A549 (cell line): ENCODE measurements around the gene BCL6. TPM values are rescaled to one million over a fixed set of nuclear protein-coding genes. Genes with fewer than 3 reads are reported as not detected.

Experiments
- ATAC-seq, 2 experiments: fragments of 200-7000 bp in 1 of 2; fragments of >200 bp in 1 of 2; cut with Nextera tagmentation in 1 of 2; cut with Tn5 transposase in 1 of 2; 3 replicates each; pipeline versions ENCODE4 v1.8.0 to v1.9.1; 2018 to 2020; ENCODE audit warnings: mild to moderate bottlenecking in 1 of 2, moderate library complexity in 1 of 2
- CTCF ChIA-PET: fragments of 300-600 bp; sonication (Branson Sonifier 250); formaldehyde crosslinking; extraction: SDS; loops from one replicate; lab custom pipeline; 2021; ENCODE audit warnings: antibody characterized with exemption, inconsistent platforms; lab: Yijun Ruan, JAX
- POLR2A ChIA-PET: fragments of 350-600 bp; formaldehyde crosslinking; extraction: SDS; loops from one replicate; lab custom pipeline; 2021; ENCODE audit warnings: antibody characterized with exemption, inconsistent platforms; lab: Yijun Ruan, JAX
- DNase-seq, 2 experiments: peaks; one replicate each; pipeline versions ENCODE4 v3.0.0 to v3.0.0-alpha.2; 2011 to 2016; ENCODE audit warnings: low read depth in 1 of 2, low spot score in 1 of 2
- FAIRE-seq: peaks from 2 replicates; lab custom pipeline; 2011; peaks lifted over from hg19 to GRCh38; lab: Jason Lieb, UNC
- H3K27ac ChIP-seq, 2 experiments: fragments of >200 bp; sonication (Bioruptor Twin); formaldehyde crosslinking; 3 replicates each; pipeline ENCODE4 v1.5.1; 2016 to 2017
- H3K4me1 ChIP-seq: fragments of >200 bp; sonication (Bioruptor Twin); formaldehyde crosslinking; 3 replicates; pipeline ENCODE4 v1.6.1; 2016
- H3K4me2 ChIP-seq: fragments of >200 bp; sonication (Bioruptor Twin); formaldehyde crosslinking; 3 replicates; pipeline ENCODE4 v1.6.1; 2016
- H3K4me3 ChIP-seq: fragments of >200 bp; sonication (Bioruptor Twin); formaldehyde crosslinking; 3 replicates; pipeline ENCODE4 v1.5.1; 2016
- H3K9me3 ChIP-seq: fragments of >200 bp; sonication (Bioruptor Twin); formaldehyde crosslinking; 3 replicates; pipeline ENCODE4 v1.6.1; 2016
- CHD2 ChIP-seq: fragments of 150-350 bp; IDR thresholded peaks from 2 replicates; pipeline ENCODE4 v1.6.1; 2014; ENCODE audit warnings: low read length; ENCODE audit not compliant: partially characterized antibody
- EHMT2 ChIP-seq: fragments of 200-600 bp; sonication (generic); IDR thresholded peaks from 2 replicates; pipeline ENCODE4 v1.6.1; 2016; ENCODE audit warnings: antibody characterized with exemption, low read depth, mild to moderate bottlenecking, moderate library complexity
- ELK1 ChIP-seq: fragments of 150-350 bp; IDR thresholded peaks from 2 replicates; pipeline ENCODE4 v1.6.1; 2014; ENCODE audit warnings: low read depth, mild to moderate bottlenecking, low read length
- EP300 ChIP-seq, 2 experiments: fragments of >200 bp; sonication (Bioruptor Twin); formaldehyde crosslinking; IDR thresholded peaks; 2 replicates in 1 of 2; 3 replicates in 1 of 2; pipeline ENCODE4 v1.6.1; 2016 to 2017
- FOXS1 ChIP-seq: fragments of 250-450 bp; sonication (Bioruptor Pico); IDR thresholded peaks from 2 replicates; pipeline ENCODE4 v1.5.0; 2020; ENCODE audit warnings: mild to moderate bottlenecking, moderate library complexity
- GATA3 ChIP-seq: IDR thresholded peaks from 2 replicates; pipeline ENCODE4 v1.6.1; 2012; ENCODE audit warnings: borderline replicate concordance
- HES2 ChIP-seq: fragments of >200 bp; sonication (Bioruptor Twin); formaldehyde crosslinking; IDR thresholded peaks from 2 replicates; pipeline ENCODE4 v1.6.1; 2016
- HOXA7 ChIP-seq: fragments of 250-450 bp; sonication (Bioruptor Pico); IDR thresholded peaks from 2 replicates; pipeline ENCODE4 v1.5.0; 2020; ENCODE audit warnings: mild to moderate bottlenecking, moderate library complexity
- HOXB13 ChIP-seq: fragments of 250-450 bp; sonication (Bioruptor Pico); IDR thresholded peaks from 2 replicates; pipeline ENCODE4 v1.5.0; 2020; ENCODE audit warnings: low read depth, mild to moderate bottlenecking, moderate library complexity
- JUN ChIP-seq, 2 experiments: fragments of >200 bp; sonication (Bioruptor Twin); formaldehyde crosslinking; IDR thresholded peaks; 2 replicates in 1 of 2; 3 replicates in 1 of 2; pipeline ENCODE4 v1.6.1; 2016 to 2017
- KDM5A ChIP-seq: fragments of 200-600 bp; sonication (generic); IDR thresholded peaks from 2 replicates; pipeline ENCODE4 v1.6.1; 2016; ENCODE audit warnings: antibody characterized with exemption, mild to moderate bottlenecking
- MAFK ChIP-seq: fragments of 450-650 bp; IDR thresholded peaks from 2 replicates; pipeline ENCODE4 v1.6.1; 2014; ENCODE audit not compliant: partially characterized antibody
- MAZ ChIP-seq: fragments of 150-350 bp; IDR thresholded peaks from 2 replicates; pipeline ENCODE4 v1.6.1; 2014; ENCODE audit warnings: antibody characterized with exemption, low read depth, low read length, borderline replicate concordance
- NR3C1 ChIP-seq: fragments of >200 bp; sonication (Bioruptor Twin); formaldehyde crosslinking; IDR thresholded peaks from 3 replicates; pipeline ENCODE4 v1.6.1; 2017
- PBX3 ChIP-seq: IDR thresholded peaks from 2 replicates; pipeline ENCODE4 v1.6.1; 2012
- POLR2A ChIP-seq: IDR thresholded peaks from 2 replicates; pipeline ENCODE4 v1.6.1; 2012; ENCODE audit warnings: mild to moderate bottlenecking, low read length
- RAD21 ChIP-seq, 2 experiments: fragments of >200 bp in 1 of 2; sonication (Bioruptor Twin) in 1 of 2; formaldehyde crosslinking in 1 of 2; IDR thresholded peaks in 1 of 2; conservative IDR thresholded peaks in 1 of 2; 2 replicates in 1 of 2; 3 replicates in 1 of 2; pipeline ENCODE4 v1.6.1; 2012 to 2018; ENCODE audit warnings: inconsistent platforms in 1 of 2
- RNF2 ChIP-seq: fragments of 200-600 bp; sonication (generic); IDR thresholded peaks from 2 replicates; pipeline ENCODE4 v1.6.1; 2016; ENCODE audit warnings: low read depth, mild to moderate bottlenecking, antibody characterized with exemption, moderate library complexity, borderline replicate concordance
- SMC3 ChIP-seq: fragments of >200 bp; sonication (Bioruptor Twin); formaldehyde crosslinking; IDR thresholded peaks from 3 replicates; pipeline ENCODE4 v1.6.1; 2018; ENCODE audit warnings: inconsistent platforms
- TFCP2L1 ChIP-seq: fragments of 250-450 bp; sonication (Bioruptor Pico); IDR thresholded peaks from 2 replicates; pipeline ENCODE4 v1.5.0; 2021; ENCODE audit warnings: mild to moderate bottlenecking
- USF2 ChIP-seq: fragments of 450-650 bp; IDR thresholded peaks from 2 replicates; pipeline ENCODE4 v1.6.1; 2014; ENCODE audit warnings: antibody characterized with exemption
- ZC3H11A ChIP-seq: fragments of 450-650 bp; IDR thresholded peaks from 2 replicates; pipeline ENCODE4 v1.6.1; 2014; ENCODE audit warnings: antibody characterized with exemption, mild to moderate bottlenecking
- ZSCAN20 ChIP-seq: fragments of 250-450 bp; sonication (Bioruptor Pico); IDR thresholded peaks from 2 replicates; pipeline ENCODE4 v1.8.0; 2022; ENCODE audit warnings: mild to moderate bottlenecking, moderate library complexity
- WGBS: methylation state at CpG from one replicate; pipeline ENCODE4 v1.1.6; 2017; ENCODE audit errors: missing lambda C conversion rate; 5-methylcytosine and 5-hydroxymethylcytosine counted together
- polyA plus RNA-seq, 4 experiments: library from polyadenylated mRNA; depleted of rRNA in 3 of 4; stranded (reverse); fragments of >200 nt; fragmentation: RNase III in 1 of 4; extraction: RNeasy Plus Mini Kit Qiagen cat#74134 plus additional on column Dnase treatment in 1 of 4; gene quantifications; 2 replicates in 3 of 4; 3 replicates in 1 of 4; pipeline ENCODE4 v1.2.3, GENCODE V29; 2011 to 2017

Gene BCL6
- polyA plus RNA-seq, 2 of the 4 experiments (the other 2 are of a cell fraction), result 7.0 to 10.4 TPM

GRCh38 chr3:187778726-187779125 lies 33.5 kb upstream of the BCL6 start:
- Histone ChIP-seq H3K27ac (no peak overlapping the region), H3K4me2 (no peak overlapping the region), H3K4me3 (no peak overlapping the region), H3K4me1 (no peaks in the 10 kb centered on the region), H3K9me3 (no peaks in the 10 kb centered on the region)
- 61% methylated on average over 2 of the region's 2 CpGs for WGBS
- DNase-seq (no peak), FAIRE-seq (no peak), ATAC-seq (no peak)
- TF ChIP-seq MAFK, result no peak
- ChIA-PET CTCF (no interaction called here), POLR2A (no interaction called here)

GRCh38 chr3:187777331-187777941 lies 32.2 kb upstream of the BCL6 start:
- Histone ChIP-seq H3K4me3 (no peak overlapping the region), H3K9me3 (no peaks in the 10 kb centered on the region), H3K4me1 (no peaks in the 10 kb centered on the region), H3K27ac (no peak overlapping the region), H3K4me2 (no peak overlapping the region)
- DNase-seq, result no peak
- POLR2A ChIA-PET, result no interaction called here
- 74% methylated on average over 6 of the region's 6 CpGs for WGBS
- no peak for ATAC-seq
- CTCF ChIA-PET, result no interaction called here
- no peak for FAIRE-seq
- TF ChIP-seq HOXB13, result no peak
- TF ChIP-seq HES2, result no peak
- TF ChIP-seq USF2, result no peak
- no peak for TF ChIP-seq KDM5A
- TF ChIP-seq SMC3, result no peak

- 88% methylated on average over 1 of the region's 1 CpG for WGBS
- ATAC-seq (no peak), DNase-seq (no peak), FAIRE-seq (no peak)
- Histone ChIP-seq H3K4me1 (no peaks in the 10 kb centered on the region), H3K4me3 (no peak overlapping the region), H3K9me3 (no peaks in the 10 kb centered on the region), H3K4me2 (no peak overlapping the region), H3K27ac (no peak overlapping the region)
- TF ChIP-seq FOXS1 (CRISPR knock-in tag) (no peak), MAZ (no peak), RAD21 (conservative IDR thresholded peaks at IDR 0.05 in 1 of 2, IDR thresholded peaks at IDR 0.05 in 1 of 2) (no peak), HOXA7 (CRISPR knock-in tag) (no peak), ZC3H11A (no peak), ELK1 (no peak), ZSCAN20 (CRISPR knock-in tag) (no peak), CHD2 (no peak), USF2 (no peak), JUN (IDR thresholded peaks at IDR 0.05) (no peak), RNF2 (no peak)
- POLR2A ChIA-PET, result no interaction called here
- CTCF ChIA-PET, result no interaction called here
These were observed 30.3 kb upstream of the BCL6 start for GRCh38 chr3:187775549-187775948.

- no peak overlapping the region for H3K27ac ChIP-seq
- H3K4me1 ChIP-seq, result no peaks in the 10 kb centered on the region
- H3K9me3 ChIP-seq, result no peaks in the 10 kb centered on the region
- no peak overlapping the region for H3K4me3 ChIP-seq
- DNase-seq, result no peak
- ATAC-seq, result no peak
- CTCF ChIA-PET, result no interaction called here
- no peak overlapping the region for H3K4me2 ChIP-seq
- POLR2A ChIA-PET, result no interaction called here
- WGBS, result 83% methylated on average over 8 of the region's 8 CpGs
- FAIRE-seq, result no peak
- TF ChIP-seq GATA3 (no peak), PBX3 (no peak), HES2 (no peak), EP300 (IDR thresholded peaks at IDR 0.05) (no peak), POLR2A (no peak), ELK1 (no peak), ZSCAN20 (CRISPR knock-in tag) (no peak), ZC3H11A (no peak), TFCP2L1 (no peak), EHMT2 (no peak), USF2 (no peak), NR3C1 (no peak), MAZ (no peak)
These were observed 29.0 kb upstream of the BCL6 start for GRCh38 chr3:187774185-187774789.
